ENCODE data around the gene ELMO1. TPM values are rescaled to one million over a fixed set of nuclear protein-coding genes. Genes with fewer than 3 reads are reported as not detected.

ELMO1 gene
- total and polyA plus RNA-seq, 12 donors: 7.5 to 46.8 (median 14.9) TPM

GRCh38 chr7:37118004-37118403 lies 330.7 kb downstream of the ELMO1 start:
- intact Hi-C loops (cut with DNase I): no loop called here
- WGBS, 4 donors: 88 to 91% (median 89%) methylated on average over 6 of the region's 6 CpGs
- Histone ChIP-seq H3K27ac (no peak overlapping the region), H3K4me3 (no peak overlapping the region), H3K27me3 (no peaks in the 10 kb centered on the region), H3K4me1 (replicated peaks in 1 of 2) (peaks cover 9% of the 10 kb centered on the region in 2 donors), H3K36me3 (replicated peaks in 1 of 2) (no peaks in the 10 kb centered on the region), H3K9me3 (replicated peaks in 1 of 3) (no peaks in the 10 kb centered on the region)
- no peak for DNase-seq
- TF ChIP-seq CTCF (IDR thresholded peaks at IDR 0.05) (no peak), POLR2A (IDR thresholded peaks at IDR 0.05) (no peak)

- TF ChIP-seq CTCF (IDR thresholded peaks at IDR 0.05) (no peak), POLR2A (IDR thresholded peaks at IDR 0.05) (no peak)
- H3K27me3 ChIP-seq: no peaks in the 10 kb centered on the region
- peaks cover 10 to 15% of the 10 kb centered on the region in 2 donors for H3K4me1 ChIP-seq (replicated peaks in 1 of 2)
- WGBS, 4 donors: 71 to 81% (median 80%) methylated on average over 4 of the region's 4 CpGs
- H3K4me3 ChIP-seq: no peak overlapping the region
- H3K9me3 ChIP-seq (replicated peaks in 1 of 3): no peaks in the 10 kb centered on the region
- intact Hi-C loops (cut with DNase I): no loop called here
- H3K36me3 ChIP-seq (replicated peaks in 1 of 2): no peaks in the 10 kb centered on the region
- no peak for DNase-seq
- no peak overlapping the region for H3K27ac ChIP-seq
These were observed 331.4 kb downstream of the ELMO1 start for GRCh38 chr7:37117292-37117691.

GRCh38 chr7:37116093-37116701 lies 332.5 kb downstream of the ELMO1 start:
- no peak for DNase-seq
- intact Hi-C loops (cut with DNase I): no loop called here
- 97 to 100% (median 100%) methylated on average over 1 of the region's 1 CpG for WGBS, 4 donors
- Histone ChIP-seq H3K4me1 (replicated peaks in 1 of 2) (peaks cover 10 to 18% of the 10 kb centered on the region in 2 donors), H3K4me3 (no peak overlapping the region), H3K36me3 (replicated peaks in 1 of 2) (no peaks in the 10 kb centered on the region), H3K27me3 (no peaks in the 10 kb centered on the region), H3K9me3 (replicated peaks in 1 of 3) (no peaks in the 10 kb centered on the region), H3K27ac (no peak overlapping the region)
- TF ChIP-seq CTCF (IDR thresholded peaks at IDR 0.05) (no peak), POLR2A (IDR thresholded peaks at IDR 0.05) (no peak)

GRCh38 chr7:37113661-37114355 lies 334.9 kb downstream of the ELMO1 start:
- TF ChIP-seq POLR2A (IDR thresholded peaks at IDR 0.05) (peak in 1 of 2 donors; percentile 30), CTCF (IDR thresholded peaks at IDR 0.05) (no peak)
- 62 to 82% (median 76%) methylated on average over 6 of the region's 6 CpGs for WGBS, 4 donors
- intact Hi-C loops (cut with DNase I): no loop called here
- Histone ChIP-seq H3K27me3 (no peaks in the 10 kb centered on the region), H3K36me3 (replicated peaks in 1 of 2) (no peaks in the 10 kb centered on the region), H3K4me3 (no peak overlapping the region), H3K27ac (peak overlapping the region in 3 of 5 donors; percentile 68 to 84 (median 76)), H3K9me3 (replicated peaks in 1 of 3) (no peaks in the 10 kb centered on the region), H3K4me1 (replicated peaks in 1 of 2) (peaks cover 19 to 40% of the 10 kb centered on the region in 2 donors)
- peak in 2 of 7 donors; percentile 38 to 71 for DNase-seq

Data from adrenal gland (tissue), 12 donors.